ENCODE results near the gene BCL11B.

DNA sequence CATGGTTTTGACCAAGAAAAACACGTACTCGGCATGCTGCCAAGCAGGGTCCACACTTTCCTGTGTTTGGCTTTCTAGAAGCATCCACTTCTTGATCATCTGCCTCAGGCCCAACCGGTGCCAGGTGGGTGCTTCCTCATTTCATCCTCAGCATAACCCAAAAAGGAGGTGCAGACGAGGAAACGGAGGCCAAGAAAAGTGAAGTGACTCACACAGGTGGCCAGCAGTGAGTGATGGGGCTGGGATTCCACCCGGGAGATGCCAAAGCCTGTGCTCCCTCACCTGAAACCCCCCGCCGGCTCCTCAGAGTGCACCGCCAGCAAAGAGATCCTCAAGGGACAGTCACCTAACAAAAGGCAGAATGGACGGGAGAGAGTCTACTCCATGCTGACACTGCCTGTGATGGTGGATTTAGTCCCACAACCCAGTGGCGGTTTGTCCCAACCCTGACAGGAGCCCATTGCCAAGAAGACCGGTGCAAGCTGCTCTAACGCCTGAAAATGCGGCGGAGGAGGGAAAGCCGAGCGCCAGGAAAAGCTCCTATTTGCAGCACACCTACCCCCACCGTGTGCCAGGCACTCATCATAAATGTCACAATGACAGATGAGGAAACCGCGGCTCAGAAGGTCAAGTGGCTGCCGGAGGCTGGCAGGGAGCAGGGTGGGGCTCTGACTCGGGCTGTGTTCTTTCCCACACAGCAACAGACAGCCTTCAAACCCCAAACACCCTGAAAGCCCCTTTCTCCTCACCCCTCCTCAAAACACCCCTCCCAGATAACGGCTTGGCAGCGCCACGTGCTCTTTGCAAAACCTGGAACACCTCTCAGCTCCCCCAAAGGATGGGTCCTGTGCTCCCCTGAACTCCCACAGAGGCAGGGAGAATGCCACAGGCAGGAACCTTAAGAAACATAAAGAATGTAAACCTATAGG, 18.8 kb downstream of the BCL11B start:
- no peak for TF ChIP-seq REST (IDR thresholded peaks at IDR 0.05)
- TF ChIP-seq RAD21 (IDR thresholded peaks at IDR 0.05) = no peak
- no peak for TF ChIP-seq ATF3 (IDR thresholded peaks at IDR 0.05)
- TF ChIP-seq, protein P1, sequence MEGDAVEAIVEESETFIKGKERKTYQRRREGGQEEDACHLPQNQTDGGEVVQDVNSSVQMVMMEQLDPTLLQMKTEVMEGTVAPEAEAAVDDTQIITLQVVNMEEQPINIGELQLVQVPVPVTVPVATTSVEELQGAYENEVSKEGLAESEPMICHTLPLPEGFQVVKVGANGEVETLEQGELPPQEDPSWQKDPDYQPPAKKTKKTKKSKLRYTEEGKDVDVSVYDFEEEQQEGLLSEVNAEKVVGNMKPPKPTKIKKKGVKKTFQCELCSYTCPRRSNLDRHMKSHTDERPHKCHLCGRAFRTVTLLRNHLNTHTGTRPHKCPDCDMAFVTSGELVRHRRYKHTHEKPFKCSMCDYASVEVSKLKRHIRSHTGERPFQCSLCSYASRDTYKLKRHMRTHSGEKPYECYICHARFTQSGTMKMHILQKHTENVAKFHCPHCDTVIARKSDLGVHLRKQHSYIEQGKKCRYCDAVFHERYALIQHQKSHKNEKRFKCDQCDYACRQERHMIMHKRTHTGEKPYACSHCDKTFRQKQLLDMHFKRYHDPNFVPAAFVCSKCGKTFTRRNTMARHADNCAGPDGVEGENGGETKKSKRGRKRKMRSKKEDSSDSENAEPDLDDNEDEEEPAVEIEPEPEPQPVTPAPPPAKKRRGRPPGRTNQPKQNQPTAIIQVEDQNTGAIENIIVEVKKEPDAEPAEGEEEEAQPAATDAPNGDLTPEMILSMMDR (IDR thresholded peaks at IDR 0.05; ENCODE audit: low read depth, low read length, missing input control) = no peak
- no peak for TF ChIP-seq TAF1 (conservative IDR thresholded peaks at IDR 0.05)
- no peak for TF ChIP-seq YY1 (IDR thresholded peaks at IDR 0.05)

All from liver (tissue), 3 donors.